GM19023 (cell line): ENCODE results near the gene CDC40.
"Not testable (repeated sequence)": the region's sequence is repeated elsewhere in the genome, so short reads cannot be mapped to it uniquely, and the experiment has no call there.

ENCODE experiments used
- ATAC-seq: cut with Tn5 transposase; IDR thresholded peaks from one replicate; pipeline ENCODE4 v1.9.1; 2021; ENCODE audit warnings: mild to moderate bottlenecking, moderate library complexity; ENCODE audit not compliant: unreplicated experiment

The CDC40 gene

GRCh38 chr6:110269623-110270022, 89.4 kb downstream of the CDC40 start:
- no peak for ATAC-seq

- ATAC-seq, result no peak
Observed at GRCh38 chr6:110270165-110270564, 89.9 kb downstream of the CDC40 start.

GRCh38 chr6:110271732-110272022, 91.5 kb downstream of the CDC40 start:
- no peak for ATAC-seq

GRCh38 chr6:110272781-110273180, 92.6 kb downstream of the CDC40 start:
- not testable (repeated sequence) for ATAC-seq

GRCh38 chr6:110277100-110277665, 97.0 kb downstream of the CDC40 start:
- no peak for ATAC-seq
